Limb (tissue), 2 donors: ENCODE measurements around the gene DNASE1L1.

Experiments
- DNase-seq, 2 donors: peaks; one replicate each; pipeline ENCODE4 v3.0.0-alpha.2; 2016; ENCODE audit errors: extremely low spot score in 2 of 2

Gene DNASE1L1

GRCh38 chrX:154353172-154353843, 55.7 kb downstream of the DNASE1L1 start:
- no peak for DNase-seq

DNA sequence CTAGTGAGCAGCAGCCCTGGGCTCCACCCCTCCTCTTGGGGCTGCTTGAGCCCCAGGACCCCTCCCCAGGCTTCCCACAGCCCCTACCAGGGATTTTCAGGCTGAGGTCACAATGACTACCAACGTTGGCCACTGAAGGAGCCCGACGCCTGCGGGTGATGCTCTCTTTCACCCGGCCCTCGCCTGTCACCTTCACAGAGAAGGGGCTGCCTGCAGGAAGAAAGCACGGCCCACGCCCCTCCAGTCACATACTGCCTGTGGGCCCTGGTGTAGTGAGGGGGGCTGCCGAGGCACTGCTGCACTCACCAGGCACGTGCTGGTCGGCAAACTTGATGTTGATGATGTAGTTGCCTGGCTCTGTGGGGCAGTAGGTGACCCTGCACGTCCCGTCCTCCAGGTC, 56.6 kb downstream of the DNASE1L1 start:
- no peak for DNase-seq

DNA sequence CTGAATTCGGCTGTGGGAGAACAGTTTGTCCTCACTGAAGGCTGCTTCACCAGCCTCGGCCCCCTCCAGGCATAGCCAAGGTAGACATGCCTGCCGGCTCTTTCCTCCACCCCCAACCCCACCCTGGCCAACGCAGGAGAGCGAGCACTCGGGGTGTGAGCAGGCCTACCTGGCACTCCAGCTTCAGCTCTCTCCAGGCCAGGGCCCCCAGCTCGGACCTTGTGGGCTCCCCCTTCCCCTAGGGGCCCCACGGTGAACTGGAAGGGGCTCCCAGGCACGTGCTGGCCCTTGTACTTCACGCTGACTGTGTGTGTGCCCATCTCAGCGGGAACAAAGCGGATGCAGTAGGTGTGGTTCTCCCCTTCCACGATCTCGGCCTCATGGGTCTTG, 57.0 kb downstream of the DNASE1L1 start:
- no peak for DNase-seq
